IPS DF 4.7 (cell line): Measurements from ENCODE around the gene ACTN1.

Source experiments
- DNase-seq: peaks from one replicate; pipeline ENCODE4 v3.0.0-alpha.2; 2013; ENCODE audit warnings: low spot score; ENCODE audit errors: extremely low read depth

Gene ACTN1

DNA sequence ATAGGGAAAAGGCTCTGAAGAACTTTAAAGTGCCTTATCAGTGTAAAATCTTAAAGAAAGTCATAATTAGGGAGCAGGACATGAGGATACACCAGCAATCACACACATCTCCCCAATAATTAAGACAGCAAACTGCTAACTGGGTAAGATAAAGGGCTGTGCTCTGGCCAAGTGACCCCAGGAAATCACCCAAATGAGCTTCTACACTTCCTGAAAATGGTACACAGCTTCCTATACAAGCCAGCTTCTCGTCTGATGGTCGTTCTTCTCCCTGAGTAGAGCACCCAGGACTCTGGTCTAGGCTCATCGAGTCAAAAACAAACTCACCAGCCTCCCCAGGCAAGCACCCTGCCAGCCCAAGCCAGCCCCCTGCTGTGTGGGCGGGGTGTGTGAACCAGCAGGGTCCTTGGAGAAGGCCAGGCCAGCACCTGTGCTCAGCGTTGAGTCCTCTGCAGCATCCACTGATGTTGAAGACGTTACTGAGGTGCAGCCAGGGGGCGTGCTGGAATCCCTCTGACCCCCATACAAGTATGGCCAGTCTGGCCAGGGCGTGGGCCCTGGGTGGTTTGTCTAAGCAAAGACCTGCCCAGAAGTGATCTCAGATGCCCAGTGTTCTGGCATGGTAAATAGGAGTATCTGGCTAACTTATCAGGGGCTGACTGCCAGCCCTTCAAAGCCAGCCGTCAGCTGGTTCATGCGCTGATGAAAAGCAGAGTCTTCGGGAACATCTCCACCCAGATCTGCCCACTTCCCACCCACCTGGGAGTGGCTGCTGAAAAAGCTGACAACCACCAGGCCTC lies 41.4 kb downstream of the ACTN1 start:
- DNase-seq = no peak

DNA sequence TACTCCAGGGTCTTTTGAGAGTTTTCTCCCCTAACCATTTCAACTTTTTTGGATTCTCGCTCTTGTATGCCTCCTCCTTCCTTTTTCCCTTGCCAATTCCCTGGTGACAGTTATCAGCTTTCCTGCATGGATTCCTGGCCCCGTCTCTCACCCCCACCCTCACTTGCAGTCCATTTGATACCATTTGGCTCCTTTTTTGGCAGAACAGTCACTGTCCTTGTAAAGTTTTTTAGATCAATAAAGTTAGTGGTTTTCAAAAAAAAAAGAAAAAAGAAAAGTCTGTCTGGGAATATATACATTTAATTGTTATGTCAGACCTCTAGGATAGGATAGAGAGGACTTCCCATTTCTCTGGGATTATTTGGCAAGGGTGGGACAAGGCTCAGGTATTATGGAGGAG lies 42.1 kb downstream of the ACTN1 start:
- no peak for DNase-seq

- no peak for DNase-seq
These were observed 42.6 kb downstream of the ACTN1 start for GRCh38 chr14:68936476-68936875.

GRCh38 chr14:68935761-68936214 lies 43.3 kb downstream of the ACTN1 start:
- no peak for DNase-seq

GRCh38 chr14:68934066-68934465 lies 45.0 kb downstream of the ACTN1 start:
- DNase-seq = no peak

DNA sequence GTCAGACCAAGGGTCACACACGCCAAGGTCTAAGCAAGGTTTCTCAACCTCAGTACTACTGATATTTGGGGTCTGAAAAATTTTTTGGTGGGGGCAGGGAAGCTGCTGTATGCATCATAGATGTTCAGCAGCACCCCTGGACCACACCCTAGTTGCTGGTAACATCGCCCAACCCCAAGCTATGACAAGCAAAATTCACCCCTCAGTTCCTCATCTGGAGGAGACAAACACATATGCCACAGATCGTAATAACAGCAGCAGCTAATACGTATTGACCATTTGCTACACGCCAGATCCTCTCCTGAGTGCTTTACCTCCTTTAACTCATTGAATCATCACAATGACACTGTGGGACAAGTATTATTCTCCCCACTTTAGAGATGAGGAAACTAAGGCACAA lies 46.4 kb downstream of the ACTN1 start:
- DNase-seq = no peak

DNA sequence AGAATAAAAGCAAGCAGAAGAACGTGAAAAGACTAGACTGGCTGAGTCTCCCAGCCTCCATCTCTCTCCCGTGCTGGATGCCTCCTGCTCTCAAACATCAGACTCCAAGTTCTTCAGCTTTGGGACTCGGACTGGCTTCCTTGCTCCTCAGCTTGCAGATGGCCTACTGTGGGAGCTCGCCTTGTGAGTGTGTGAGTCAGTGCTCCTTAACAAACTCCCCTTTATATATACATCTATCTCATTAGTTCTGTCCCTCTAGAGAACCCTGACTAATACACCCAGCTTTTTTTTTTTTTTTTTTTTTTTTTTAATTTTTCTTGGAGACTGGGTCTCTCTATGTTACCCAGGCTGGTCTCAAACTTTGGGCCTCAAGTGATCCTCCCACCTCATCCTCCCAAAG lies 46.9 kb downstream of the ACTN1 start:
- DNase-seq = no peak

- DNase-seq = no peak
These were observed 47.5 kb downstream of the ACTN1 start for GRCh38 chr14:68931474-68932051.

GRCh38 chr14:68931063-68931462 lies 48.0 kb downstream of the ACTN1 start:
- DNase-seq = no peak

GRCh38 chr14:68929623-68930307 lies 49.3 kb downstream of the ACTN1 start:
- no peak for DNase-seq

- no peak for DNase-seq
These were observed 50.1 kb downstream of the ACTN1 start for GRCh38 chr14:68928770-68929550.

DNA sequence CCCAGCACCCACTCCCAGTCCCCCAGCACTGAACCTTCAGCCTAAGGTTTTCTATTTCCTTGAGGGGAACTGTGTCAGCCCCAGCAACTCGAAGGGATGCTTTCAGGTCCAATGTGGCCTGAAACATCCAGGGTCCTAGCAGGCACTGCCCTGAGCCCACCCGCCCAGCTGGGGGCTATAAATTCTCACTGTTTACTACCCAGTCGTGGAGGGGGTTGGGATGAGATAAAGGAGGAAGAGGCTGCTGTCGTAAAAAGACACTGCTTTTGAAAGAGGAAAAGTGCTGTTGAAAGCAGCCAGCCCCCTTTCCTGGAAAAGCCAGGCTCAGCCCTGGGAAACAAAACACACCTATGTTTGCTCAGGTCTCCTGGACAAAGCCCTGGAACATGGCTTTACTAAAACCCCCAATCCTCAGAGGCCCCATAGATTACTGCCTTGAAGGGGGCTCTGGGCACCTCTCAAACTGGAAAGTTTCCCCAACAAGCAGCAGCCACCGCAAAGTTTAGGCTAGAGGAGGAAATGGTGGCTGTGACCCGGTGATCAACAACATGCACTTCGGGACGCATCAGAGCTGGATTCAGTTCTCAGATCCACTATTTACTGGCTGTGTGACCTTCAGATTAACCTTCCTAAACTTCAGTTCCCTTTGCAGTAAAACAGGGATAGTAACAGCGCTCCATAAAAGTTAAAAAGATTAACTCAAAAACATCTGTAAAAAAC lies 51.0 kb downstream of the ACTN1 start:
- no peak for DNase-seq

- DNase-seq = no peak
These were observed 52.0 kb downstream of the ACTN1 start for GRCh38 chr14:68927089-68927488.

DNA sequence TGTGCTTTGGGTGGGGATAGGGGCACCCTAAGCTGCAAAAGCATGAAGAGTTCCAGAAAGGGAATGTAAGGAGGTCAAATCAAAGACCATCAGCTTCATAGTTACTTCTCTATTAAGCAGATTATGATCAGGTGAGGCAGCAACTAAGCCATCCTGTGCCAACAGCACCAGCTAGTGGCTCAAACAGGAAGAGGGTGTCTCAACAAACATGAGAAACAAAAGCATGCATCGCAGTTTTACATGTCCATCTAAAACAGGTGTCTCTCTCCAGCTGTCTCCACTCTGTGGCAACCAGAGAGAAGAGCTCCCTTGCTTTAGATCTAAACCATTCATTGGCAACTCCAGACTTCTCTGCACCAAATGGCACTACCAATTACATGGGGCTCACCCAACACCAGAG lies 52.9 kb downstream of the ACTN1 start:
- DNase-seq = no peak

DNA sequence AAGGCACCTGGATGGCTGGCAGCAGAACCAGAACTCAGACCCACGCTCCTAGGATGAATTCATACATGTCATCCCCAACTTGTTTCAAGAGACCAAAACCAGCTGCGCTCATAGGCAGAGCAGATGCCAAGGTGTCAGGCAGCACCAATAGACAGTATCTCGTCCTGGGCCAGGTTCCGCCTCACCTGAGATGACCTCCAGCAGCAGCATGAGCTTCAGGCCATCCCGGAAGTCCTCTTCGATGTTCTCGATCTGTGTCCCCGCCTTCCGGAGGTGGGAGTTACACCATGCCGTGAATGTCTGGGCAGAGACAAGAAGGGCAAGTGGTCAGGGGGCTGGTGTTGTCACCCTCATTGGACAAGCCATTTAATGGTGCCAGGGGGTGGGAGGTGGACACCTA lies 53.7 kb downstream of the ACTN1 start:
- no peak for DNase-seq

- no peak for DNase-seq
These were observed 54.6 kb downstream of the ACTN1 start for GRCh38 chr14:68924186-68925158.

GRCh38 chr14:68922886-68923285 lies 56.2 kb downstream of the ACTN1 start:
- no peak for DNase-seq

DNA sequence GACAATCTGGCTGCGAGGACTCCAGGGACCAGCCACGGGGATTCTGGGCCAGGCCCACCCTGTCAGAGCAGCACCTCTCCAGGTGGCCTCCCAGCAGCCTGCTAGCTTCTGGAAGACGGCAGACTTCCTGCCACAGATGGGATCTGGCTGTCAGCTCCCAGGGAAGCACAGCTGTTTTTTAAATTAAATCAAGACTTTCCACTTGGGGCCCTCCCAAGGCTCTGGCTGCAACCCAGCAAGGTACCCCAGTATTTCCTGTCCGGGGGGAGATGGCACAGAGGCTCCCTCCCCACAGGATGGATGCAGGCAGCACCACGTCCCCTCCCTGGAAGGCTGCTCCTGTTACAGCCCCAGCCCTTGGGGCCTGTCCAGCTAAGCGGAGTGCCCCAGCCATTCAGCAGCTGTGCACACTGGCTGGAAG lies 56.9 kb downstream of the ACTN1 start:
- DNase-seq = no peak

DNA sequence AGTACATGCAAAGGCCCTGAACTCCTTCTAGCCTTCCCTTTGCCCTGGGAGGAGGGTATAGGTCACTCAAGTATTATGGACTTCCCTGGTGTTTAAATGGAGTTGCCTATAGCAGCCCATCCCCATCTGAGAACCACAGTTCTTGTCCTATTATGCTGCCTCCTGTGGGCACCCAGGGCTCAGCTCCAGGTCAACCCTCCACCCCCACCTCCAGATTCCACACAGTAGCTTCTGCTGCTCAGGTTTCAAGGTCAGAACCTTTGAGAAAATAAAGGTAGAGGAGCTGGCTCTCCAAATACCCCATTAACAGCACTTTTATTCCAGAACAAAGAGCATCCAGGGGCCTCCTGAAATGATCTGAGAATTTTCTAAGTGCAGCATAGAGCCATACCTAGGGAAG lies 57.4 kb downstream of the ACTN1 start:
- DNase-seq = no peak

- no peak for DNase-seq
These were observed 58.1 kb downstream of the ACTN1 start for GRCh38 chr14:68921049-68921448.
